Measurements from ENCODE around the gene SLC34A1. TPM values are rescaled to one million over a fixed set of nuclear protein-coding genes. Genes with fewer than 3 reads are reported as not detected.

Gene SLC34A1
- total RNA-seq, 1 experiment from 2014 or later = 0.28 TPM

DNA sequence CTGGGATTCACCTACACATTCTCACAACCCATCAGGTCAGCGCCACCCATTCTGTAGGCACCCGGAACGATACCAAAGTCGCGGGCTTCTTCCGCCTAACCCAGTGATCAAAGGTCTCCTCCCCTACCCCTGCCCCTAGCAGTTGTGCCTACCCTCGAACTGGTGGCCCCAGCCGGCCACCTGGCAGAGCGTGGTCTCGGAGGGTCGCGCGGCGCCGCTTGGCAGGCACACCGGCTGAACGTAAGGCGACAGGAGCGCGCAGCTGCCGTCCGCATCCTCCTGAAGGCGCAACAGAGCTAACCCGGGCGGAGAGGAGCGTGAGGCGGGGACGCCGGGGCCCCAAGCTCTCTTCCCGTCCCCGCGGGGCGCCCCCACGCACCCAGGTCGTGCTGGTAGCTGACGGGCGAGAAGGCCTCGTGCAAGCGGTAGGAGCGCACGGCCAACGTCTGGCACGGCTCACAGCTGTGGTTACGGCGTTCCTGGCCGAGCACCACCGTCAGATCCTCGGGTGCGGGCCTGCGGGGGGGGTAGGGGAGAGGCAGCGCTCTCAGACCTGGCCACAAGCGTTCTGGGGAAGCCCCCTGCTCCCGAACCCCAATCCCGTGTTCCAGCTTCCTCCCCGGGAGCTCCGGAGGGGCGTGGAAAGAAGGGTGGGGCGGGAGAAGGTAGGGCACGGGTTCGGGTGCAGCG is 19.0 kb downstream of the SLC34A1 start:
- H3K27me3 ChIP-seq (ENCODE audit: insufficient read depth, low read depth) = no peaks in the 10 kb centered on the region
- POLR2A ChIA-PET (ENCODE audit: unreplicated experiment) = interaction anchor here (0.6 to 0.8 kb wide), 3 partner anchors 12 to 659 kb away, joined by 3 to 5 read pairs (median 3); no protein-coding TSS in a partner anchor
- peak overlapping the region; percentile 78 for H3K4me3 ChIP-seq
- peaks cover 12% of the 10 kb centered on the region; the same call in 1 of the 2 replicates for H3F3A ChIP-seq (ENCODE audit: insufficient read depth, low read depth)
- no peak overlapping the region for H3K27ac ChIP-seq
- TF ChIP-seq CTCF (conservative IDR thresholded peaks at IDR 0.05) = no peak
- TF ChIP-seq EZH2 (IDR thresholded peaks at IDR 0.05; ENCODE audit: low read depth) = no peak
- BruUV-seq (replicated peaks) = no TSS peak
- H3K4me2 ChIP-seq = peak overlapping the region; percentile 94
- H3K4me1 ChIP-seq (replicated peaks; ENCODE audit: insufficient read depth) = peaks cover 3% of the 10 kb centered on the region; the same call in 1 of the 2 replicates
- CTCF ChIA-PET = interaction anchor here (0.5 to 3.9 kb wide), 14 partner anchors 13 to 828 kb away, joined by 3 to 53 read pairs (median 6); partner anchors contain the start of genes GRK6 and NHP2
- intact Hi-C loops (cut with micrococcal nuclease; ENCODE audit: unreplicated experiment) = no loop called here
- DNase-seq = peak; percentile 36 to 57
- no peaks in the 10 kb centered on the region for H3K9me3 ChIP-seq (ENCODE audit: insufficient read depth, low read depth)
- no peaks in the 10 kb centered on the region for H4K20me1 ChIP-seq (ENCODE audit: insufficient read depth)
- H3K9me2 ChIP-seq (ENCODE audit: insufficient read depth) = no peaks in the 10 kb centered on the region
- H2AFZ ChIP-seq = peak overlapping the region; percentile 84
- H3K79me2 ChIP-seq (ENCODE audit: low read depth) = no peaks in the 10 kb centered on the region
- H3K36me3 ChIP-seq (ENCODE audit: low read depth) = no peaks in the 10 kb centered on the region

GRCh38 chr5:177403792-177404640 is 19.8 kb downstream of the SLC34A1 start:
- intact Hi-C loops (cut with micrococcal nuclease; ENCODE audit: unreplicated experiment) = loop anchor here (1.0 kb wide), 3 partner anchors 22 to 97 kb away; partner anchors contain the start of gene GRK6
- DNase-seq = peak; percentile 51 to 86
- BruUV-seq (replicated peaks) = no TSS peak

More at GRCh38 chr5:177403792-177404640, 19.8 kb downstream of the SLC34A1 start:
- Histone ChIP-seq H3K9me2 (ENCODE audit: insufficient read depth) (no peaks in the 10 kb centered on the region), H3K9me3 (ENCODE audit: insufficient read depth, low read depth) (no peaks in the 10 kb centered on the region), H4K20me1 (ENCODE audit: insufficient read depth) (no peaks in the 10 kb centered on the region), H3K27ac (no peak overlapping the region), H3K36me3 (ENCODE audit: low read depth) (no peaks in the 10 kb centered on the region), H3K4me1 (replicated peaks; ENCODE audit: insufficient read depth) (peaks cover 3% of the 10 kb centered on the region; the same call in 1 of the 2 replicates), H2AFZ (peak overlapping the region; percentile 84), H3F3A (ENCODE audit: insufficient read depth, low read depth) (peaks cover 12% of the 10 kb centered on the region; the same call in 1 of the 2 replicates), H3K4me3 (peak overlapping the region; percentile 78), H3K4me2 (peak overlapping the region; percentile 94), H3K79me2 (ENCODE audit: low read depth) (no peaks in the 10 kb centered on the region), H3K27me3 (ENCODE audit: insufficient read depth, low read depth) (no peaks in the 10 kb centered on the region)
- CTCF ChIA-PET = interaction anchor here (0.7 to 3.9 kb wide), 13 partner anchors 14 to 827 kb away, joined by 3 to 53 read pairs (median 5); partner anchors contain the start of genes GRK6 and NHP2
- TF ChIP-seq CTCF (conservative IDR thresholded peaks at IDR 0.05) = peak; percentile 73
- no peak for TF ChIP-seq EZH2 (IDR thresholded peaks at IDR 0.05; ENCODE audit: low read depth)
- POLR2A ChIA-PET (ENCODE audit: unreplicated experiment) = interaction anchor here (0.5 to 0.8 kb wide), 7 partner anchors 11 to 658 kb away, joined by 3 to 5 read pairs (median 3); partner anchors contain the start of gene GRK6

All from PC-9 (cell line).